GM23338 (cell line): ENCODE results near the gene SMARCA5. TPM values are rescaled to one million over a fixed set of nuclear protein-coding genes. Genes with fewer than 3 reads are reported as not detected.

Source experiments
- ATAC-seq: fragments of 200-7000 bp; cut with Tn5 transposase; 3 replicates; pipeline ENCODE4 v1.9.1; 2020
- DNase-seq: peaks from one replicate; pipeline ENCODE4 v3.0.0-alpha.2; 2015; ENCODE audit warnings: low spot score
- H2AFZ ChIP-seq: fragments of 200-600 bp; sonication (generic); 2 replicates; pipeline ENCODE4 v1.8.0; 2016; ENCODE audit warnings: antibody characterized with exemption, mild to moderate bottlenecking, moderate library complexity
- H3F3A ChIP-seq: fragments of 200-600 bp; sonication (generic); replicated peaks from 2 replicates; pipeline ENCODE4 v1.8.0; 2017; ENCODE audit warnings: antibody characterized with exemption, mixed run types, low read depth
- H3K27ac ChIP-seq: fragments of 200-600 bp; sonication (generic); 2 replicates; pipeline ENCODE4 v1.6.1; 2016; ENCODE audit warnings: low read depth
- H3K27me3 ChIP-seq: fragments of 200-600 bp; sonication (generic); 2 replicates; pipeline ENCODE4 v1.8.0; 2016; ENCODE audit warnings: mild to moderate bottlenecking, mixed run types, moderate library complexity; ENCODE audit not compliant: insufficient read depth
- H3K36me3 ChIP-seq: fragments of 200-600 bp; sonication (generic); 2 replicates; pipeline ENCODE4 v1.8.0; 2016; ENCODE audit warnings: mild to moderate bottlenecking; ENCODE audit not compliant: insufficient read depth
- H3K4me1 ChIP-seq: fragments of 200-600 bp; sonication (generic); 2 replicates; pipeline ENCODE4 v1.8.0; 2016; ENCODE audit warnings: mild to moderate bottlenecking, moderate library complexity; ENCODE audit not compliant: insufficient read depth
- H3K4me2 ChIP-seq: fragments of 200-600 bp; sonication (generic); 2 replicates; pipeline ENCODE4 v1.7.1; 2017; ENCODE audit warnings: mixed run types
- H3K4me3 ChIP-seq: fragments of 200-600 bp; sonication (generic); 2 replicates; pipeline ENCODE4 v1.6.1; 2016; ENCODE audit warnings: mixed run types
- H3K79me2 ChIP-seq: fragments of 200-600 bp; sonication (generic); replicated peaks from 2 replicates; pipeline ENCODE4 v1.8.0; 2017; ENCODE audit warnings: mild to moderate bottlenecking; ENCODE audit not compliant: insufficient read depth
- H3K9me2 ChIP-seq: fragments of 200-600 bp; sonication (generic); 2 replicates; pipeline ENCODE4 v1.8.0; 2017; ENCODE audit not compliant: insufficient read depth
- H4K20me1 ChIP-seq: fragments of 200-600 bp; sonication (generic); replicated peaks from 2 replicates; pipeline ENCODE4 v1.8.0; 2017; ENCODE audit warnings: mild to moderate bottlenecking; ENCODE audit not compliant: insufficient read depth
- H3K27ac Mint-ChIP-seq: 2 replicates; pipeline ENCODE4 v1.8.0; 2020; ENCODE audit warnings: inconsistent platforms, mild to moderate bottlenecking, moderate library complexity, mixed read lengths
- H3K27me3 Mint-ChIP-seq: 3 replicates; pipeline ENCODE4 v1.8.0; 2022; ENCODE audit warnings: low read depth, mild to moderate bottlenecking, moderate library complexity, mixed read lengths, inconsistent platforms; ENCODE audit not compliant: insufficient read depth, poor library complexity
- H3K36me3 Mint-ChIP-seq: 3 replicates; pipeline ENCODE4 v1.8.0; 2021; ENCODE audit warnings: low read depth, mild to moderate bottlenecking, inconsistent platforms, moderate library complexity, mixed read lengths
- H3K4me1 Mint-ChIP-seq: 3 replicates; pipeline ENCODE4 v1.8.0; 2020; ENCODE audit warnings: mild to moderate bottlenecking, inconsistent platforms, mixed read lengths
- H3K4me3 Mint-ChIP-seq: 3 replicates; pipeline ENCODE4 v1.8.0; 2021; ENCODE audit warnings: moderate library complexity, mild to moderate bottlenecking, inconsistent platforms, mixed read lengths
- H3K9me3 Mint-ChIP-seq: 3 replicates; pipeline ENCODE4 v1.8.0; 2020; ENCODE audit warnings: moderate library complexity, mild to moderate bottlenecking, inconsistent platforms, mixed read lengths
- CREB1 ChIP-seq: fragments of 250-450 bp; sonication (Bioruptor Pico); IDR thresholded peaks from 2 replicates; pipeline ENCODE4 v1.5.0; 2020; ENCODE audit warnings: low read depth, mild to moderate bottlenecking, moderate library complexity
- CTCF ChIP-seq, 2 experiments: fragments of 200-600 bp in 1 of 2; sonication (generic) in 1 of 2; conservative IDR thresholded peaks; 2 replicates each; pipeline versions ENCODE4 v1.5.1 to v1.6.1; 2016 to 2017; ENCODE audit warnings: antibody characterized with exemption in 2 of 2, low read depth in 2 of 2, mild to moderate bottlenecking in 2 of 2, moderate library complexity in 1 of 2
- ETS1 ChIP-seq: IDR thresholded peaks from 2 replicates; pipeline ENCODE4 v1.6.1; 2016; ENCODE audit warnings: antibody characterized with exemption
- EZH2 ChIP-seq: fragments of 200-600 bp; sonication (generic); IDR thresholded peaks from one replicate; pipeline ENCODE4 v1.8.0; 2017; ENCODE audit warnings: antibody characterized with exemption, mild to moderate bottlenecking, low read depth; ENCODE audit not compliant: unreplicated experiment
- EZH2phosphoT487 ChIP-seq: fragments of 200-600 bp; sonication (generic); IDR thresholded peaks from one replicate; pipeline ENCODE4 v1.8.1; 2018; ENCODE audit warnings: antibody characterized with exemption; ENCODE audit not compliant: unreplicated experiment
- JUNB ChIP-seq: IDR thresholded peaks from one replicate; pipeline ENCODE4 v1.6.1; 2016; ENCODE audit warnings: antibody characterized with exemption; ENCODE audit not compliant: unreplicated experiment
- NANOG ChIP-seq: IDR thresholded peaks from 2 replicates; pipeline ENCODE4 v1.6.1; 2016; ENCODE audit warnings: antibody characterized with exemption, borderline replicate concordance
- POLR2AphosphoS5 ChIP-seq: IDR thresholded peaks from 2 replicates; pipeline ENCODE4 v1.6.1; 2016; ENCODE audit warnings: antibody characterized with exemption, low read depth
- REST ChIP-seq: IDR thresholded peaks from one replicate; pipeline ENCODE4 v1.6.1; 2018; ENCODE audit warnings: antibody characterized with exemption; ENCODE audit not compliant: unreplicated experiment
- STAT1 ChIP-seq: IDR thresholded peaks from one replicate; pipeline ENCODE4 v1.6.1; 2016; ENCODE audit warnings: antibody characterized with exemption; ENCODE audit not compliant: unreplicated experiment
- ZNF114 ChIP-seq: fragments of 250-450 bp; sonication (Bioruptor Pico); IDR thresholded peaks from 2 replicates; pipeline ENCODE4 v1.5.0; 2020; ENCODE audit warnings: mild to moderate bottlenecking, moderate library complexity
- ZNF331 ChIP-seq: fragments of 250-450 bp; sonication (Bioruptor Pico); IDR thresholded peaks from 2 replicates; pipeline ENCODE4 v1.5.0; 2020; ENCODE audit warnings: low read depth, mild to moderate bottlenecking, moderate library complexity
- ZNF462 ChIP-seq: fragments of 250-450 bp; sonication (Bioruptor Pico); IDR thresholded peaks from 2 replicates; pipeline ENCODE4 v1.5.0; 2020; ENCODE audit warnings: mild to moderate bottlenecking, moderate library complexity
- polyA plus RNA-seq: library from polyadenylated mRNA; unstranded; fragments of >200 nt; fragmentation: Nextera tagmentation; extraction: Ambion mirVana; gene quantifications from 2 replicates; pipeline ENCODE4 v1.2.1, GENCODE V29; 2016
- total RNA-seq: library from RNA; depleted of rRNA; stranded (reverse); fragments of >200 nt; shearing (Covaris generic); gene quantifications from 2 replicates; pipeline ENCODE4 v1.2.3, GENCODE V29; 2014

The SMARCA5 gene
- total and polyA plus RNA-seq, 2 experiments from 2014 or later = 101 to 103 TPM

GRCh38 chr4:143488687-143489086, 24.8 kb upstream of the SMARCA5 start:
- no peaks in the 10 kb centered on the region for H3K4me1 ChIP-seq
- no peaks in the 10 kb centered on the region for H3F3A ChIP-seq
- TF ChIP-seq STAT1 (no peak), NANOG (no peak), ZNF331 (CRISPR knock-in tag) (no peak), ETS1 (no peak), POLR2AphosphoS5 (no peak), CREB1 (CRISPR knock-in tag) (no peak), REST (no peak), EZH2 (no peak), ZNF462 (CRISPR knock-in tag) (no peak), CTCF (conservative IDR thresholded peaks at IDR 0.05; ENCODE audit: low read depth in 2 of 2) (no peak), JUNB (no peak), EZH2phosphoT487 (no peak), ZNF114 (CRISPR knock-in tag) (no peak)
- H3K4me2 ChIP-seq = no peak overlapping the region
- H3K36me3 Mint-ChIP-seq = no peaks in the 10 kb centered on the region
- peaks cover 2% of the 10 kb centered on the region for H3K27me3 Mint-ChIP-seq
- ATAC-seq (no peak), DNase-seq (no peak)
- H2AFZ ChIP-seq = no peak overlapping the region
- no peaks in the 10 kb centered on the region for H3K36me3 ChIP-seq
- no peak overlapping the region for H3K4me3 ChIP-seq
- H3K79me2 ChIP-seq = no peaks in the 10 kb centered on the region
- peaks cover 6% of the 10 kb centered on the region; the same call in 1 of the 2 replicates for H3K9me2 ChIP-seq
- no peak overlapping the region for H3K27ac Mint-ChIP-seq
- no peaks in the 10 kb centered on the region for H3K9me3 Mint-ChIP-seq
- no peak overlapping the region for H3K4me3 Mint-ChIP-seq
- no peaks in the 10 kb centered on the region for H3K27me3 ChIP-seq
- no peak overlapping the region for H3K27ac ChIP-seq
- H4K20me1 ChIP-seq = no peaks in the 10 kb centered on the region
- H3K4me1 Mint-ChIP-seq = no peaks in the 10 kb centered on the region
